Measurements from ENCODE around the gene DVL3.

Gene DVL3

DNA sequence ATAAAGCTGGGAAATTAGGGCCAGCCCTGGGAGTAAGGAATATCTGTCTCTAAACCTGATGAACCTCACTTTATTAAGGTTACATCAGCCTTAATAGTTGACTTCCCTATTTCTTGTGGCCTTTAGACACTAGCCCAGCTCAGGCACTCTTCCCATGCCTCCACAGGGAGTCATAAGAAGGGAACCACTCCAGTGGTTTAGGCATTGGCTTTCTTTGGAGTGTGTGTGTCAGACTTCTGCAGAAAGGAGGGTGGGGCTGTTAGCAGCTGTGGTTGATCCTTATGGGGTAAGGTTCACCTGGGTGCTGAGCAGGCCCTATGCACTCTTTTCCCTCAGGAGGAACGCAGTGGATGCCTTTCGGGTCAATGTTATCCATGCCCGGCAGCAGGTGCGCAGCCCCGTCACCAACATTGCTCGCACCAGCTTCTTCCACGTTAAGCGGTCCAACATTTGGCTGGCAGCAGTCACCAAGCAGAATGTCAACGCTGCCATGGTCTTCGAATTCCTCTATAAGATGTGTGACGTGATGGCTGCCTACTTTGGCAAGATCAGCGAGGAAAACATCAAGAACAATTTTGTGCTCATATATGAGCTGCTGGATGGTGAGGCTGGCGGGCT, 23.5 kb downstream of the DVL3 start:
- no peak overlapping the region for H3K4me2 ChIP-seq (ENCODE audit: insufficient read depth, low read length)
- H3K4me3 ChIP-seq (ENCODE audit: low read depth in 1 of 2, low read length in 2 of 2), result no peak overlapping the region
- H3K27me3 ChIP-seq (ENCODE audit: insufficient read depth, low read length, poor library complexity), result no peaks in the 10 kb centered on the region
- TF ChIP-seq EZH2 (IDR thresholded peaks at IDR 0.05; ENCODE audit: borderline replicate concordance, low read depth, low read length, severe bottlenecking), result no peak
- no peak for TF ChIP-seq CTCF (IDR thresholded peaks at IDR 0.05; ENCODE audit: borderline replicate concordance, extremely low read depth, low read length, poor library complexity, severe bottlenecking)
- H3K9me3 ChIP-seq (ENCODE audit: insufficient read depth, low read length, severe bottlenecking), result no peaks in the 10 kb centered on the region
- ATAC-seq (ENCODE audit: insufficient read depth, low read depth), result no peak
- peaks cover 45% of the 10 kb centered on the region for H3K79me2 ChIP-seq (ENCODE audit: insufficient read depth, low read length)
- no peak overlapping the region for H3K27ac ChIP-seq (ENCODE audit: low read length)
- no peak overlapping the region for H2AFZ ChIP-seq (ENCODE audit: low read depth, low read length)
- DNase-seq, result no peak
- H3K36me3 ChIP-seq (ENCODE audit: insufficient read depth, low read length), result peaks cover 77% of the 10 kb centered on the region
- H4K20me1 ChIP-seq (ENCODE audit: insufficient read depth, low read length), result peaks cover 7% of the 10 kb centered on the region
- H3K4me1 ChIP-seq (ENCODE audit: insufficient read depth, low read length), result peaks cover 34% of the 10 kb centered on the region
- no peak overlapping the region for H3K9ac ChIP-seq (ENCODE audit: low read depth, low read length)

DNA sequence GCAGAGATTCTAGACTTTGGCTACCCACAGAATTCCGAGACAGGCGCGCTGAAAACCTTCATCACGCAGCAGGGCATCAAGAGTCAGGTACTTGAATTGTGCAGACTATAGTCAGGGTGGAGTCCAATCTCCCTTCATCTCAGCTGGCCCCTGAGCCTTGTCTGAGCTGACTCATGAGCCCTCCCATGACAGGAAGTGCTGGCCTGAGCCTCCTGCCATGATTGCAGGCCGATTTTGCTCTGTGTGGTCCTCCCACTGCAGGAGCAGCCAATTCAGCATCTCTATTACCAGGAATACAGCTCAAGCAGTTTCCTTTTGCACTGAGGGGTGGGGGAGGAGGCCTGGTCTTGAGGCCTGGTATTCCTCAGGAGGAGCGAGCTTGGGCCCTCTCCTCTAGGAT, 25.0 kb downstream of the DVL3 start:
- no peak for DNase-seq
- peaks cover 82% of the 10 kb centered on the region for H3K36me3 ChIP-seq (ENCODE audit: insufficient read depth, low read length)
- TF ChIP-seq CTCF (IDR thresholded peaks at IDR 0.05; ENCODE audit: borderline replicate concordance, extremely low read depth, low read length, poor library complexity, severe bottlenecking) (no peak), EZH2 (IDR thresholded peaks at IDR 0.05; ENCODE audit: borderline replicate concordance, low read depth, low read length, severe bottlenecking) (no peak)
- no peak overlapping the region for H3K4me3 ChIP-seq (ENCODE audit: low read depth in 1 of 2, low read length in 2 of 2)
- H4K20me1 ChIP-seq (ENCODE audit: insufficient read depth, low read length), result peaks cover 7% of the 10 kb centered on the region
- ATAC-seq (ENCODE audit: insufficient read depth, low read depth), result no peak
- no peak overlapping the region for H3K4me2 ChIP-seq (ENCODE audit: insufficient read depth, low read length)
- H3K9ac ChIP-seq (ENCODE audit: low read depth, low read length), result no peak overlapping the region
- H3K27me3 ChIP-seq (ENCODE audit: insufficient read depth, low read length, poor library complexity), result no peaks in the 10 kb centered on the region
- peaks cover 32% of the 10 kb centered on the region for H3K4me1 ChIP-seq (ENCODE audit: insufficient read depth, low read length)
- no peaks in the 10 kb centered on the region for H3K9me3 ChIP-seq (ENCODE audit: insufficient read depth, low read length, severe bottlenecking)
- no peak overlapping the region for H2AFZ ChIP-seq (ENCODE audit: low read depth, low read length)
- no peak overlapping the region for H3K27ac ChIP-seq (ENCODE audit: low read length)
- H3K79me2 ChIP-seq (ENCODE audit: insufficient read depth, low read length), result peaks cover 40% of the 10 kb centered on the region

- H3K4me3 ChIP-seq (ENCODE audit: low read depth in 1 of 2, low read length in 2 of 2), result no peak overlapping the region
- DNase-seq, result no peak
- peaks cover 79% of the 10 kb centered on the region for H3K36me3 ChIP-seq (ENCODE audit: insufficient read depth, low read length)
- no peak overlapping the region for H3K4me2 ChIP-seq (ENCODE audit: insufficient read depth, low read length)
- peaks cover 12% of the 10 kb centered on the region for H4K20me1 ChIP-seq (ENCODE audit: insufficient read depth, low read length)
- H3K79me2 ChIP-seq (ENCODE audit: insufficient read depth, low read length), result peaks cover 32% of the 10 kb centered on the region
- no peaks in the 10 kb centered on the region for H3K27me3 ChIP-seq (ENCODE audit: insufficient read depth, low read length, poor library complexity)
- TF ChIP-seq CTCF (IDR thresholded peaks at IDR 0.05; ENCODE audit: borderline replicate concordance, extremely low read depth, low read length, poor library complexity, severe bottlenecking) (no peak), EZH2 (IDR thresholded peaks at IDR 0.05; ENCODE audit: borderline replicate concordance, low read depth, low read length, severe bottlenecking) (no peak)
- no peak for ATAC-seq (ENCODE audit: insufficient read depth, low read depth)
- no peak overlapping the region for H3K27ac ChIP-seq (ENCODE audit: low read length)
- H3K9ac ChIP-seq (ENCODE audit: low read depth, low read length), result no peak overlapping the region
- H2AFZ ChIP-seq (ENCODE audit: low read depth, low read length), result no peak overlapping the region
- no peaks in the 10 kb centered on the region for H3K9me3 ChIP-seq (ENCODE audit: insufficient read depth, low read length, severe bottlenecking)
- peaks cover 26% of the 10 kb centered on the region for H3K4me1 ChIP-seq (ENCODE audit: insufficient read depth, low read length)
Observed at GRCh38 chr3:184181596-184181995, 26.4 kb downstream of the DVL3 start.
